Gastrocnemius medialis (tissue), 4 donors: ENCODE results near the gene XXYLT1.

Experiments
- POLR2A ChIP-seq, 2 donors: fragments of 450-650 bp; IDR thresholded peaks; one replicate each; pipeline ENCODE4 v1.6.1; 2017; ENCODE audit warnings: antibody characterized with exemption in 2 of 2, mild to moderate bottlenecking in 2 of 2, moderate library complexity in 2 of 2
- TF ChIP-seq, protein P1 (sequence below), 5 experiments: fragments of 450-650 bp in 3 of 5; fragments of 200-600 bp in 2 of 5; sonication (generic) in 2 of 5; IDR thresholded peaks in 4 of 5; conservative IDR thresholded peaks in 1 of 5; 1 replicate in 4 of 5; 2 replicates in 1 of 5; pipeline ENCODE4 v1.5.1; 2016 to 2019; ENCODE audit warnings: antibody characterized with exemption in 5 of 5, mild to moderate bottlenecking in 3 of 5, moderate library complexity in 3 of 5

DNA sequence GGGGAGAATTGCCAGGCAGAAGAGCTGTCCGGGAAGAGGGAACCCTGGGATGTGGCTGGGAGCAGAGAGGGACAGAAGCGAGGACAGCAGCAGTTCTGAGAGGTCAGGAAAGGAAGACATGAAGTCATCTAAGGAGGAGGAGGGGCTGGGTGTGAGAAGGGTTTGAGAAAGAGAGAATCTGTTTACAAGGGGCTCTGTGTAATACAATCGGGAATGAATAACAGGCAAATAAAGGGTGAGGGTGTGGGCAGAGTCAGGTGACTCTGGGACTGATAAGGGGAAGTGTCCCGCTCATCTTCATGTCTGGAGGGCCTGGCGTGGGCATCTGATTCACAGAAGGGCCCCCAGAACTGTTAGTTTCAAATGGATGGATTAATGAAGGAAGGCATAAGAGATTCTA is 191.3 kb downstream of the XXYLT1 start:
- TF ChIP-seq, protein P1, sequence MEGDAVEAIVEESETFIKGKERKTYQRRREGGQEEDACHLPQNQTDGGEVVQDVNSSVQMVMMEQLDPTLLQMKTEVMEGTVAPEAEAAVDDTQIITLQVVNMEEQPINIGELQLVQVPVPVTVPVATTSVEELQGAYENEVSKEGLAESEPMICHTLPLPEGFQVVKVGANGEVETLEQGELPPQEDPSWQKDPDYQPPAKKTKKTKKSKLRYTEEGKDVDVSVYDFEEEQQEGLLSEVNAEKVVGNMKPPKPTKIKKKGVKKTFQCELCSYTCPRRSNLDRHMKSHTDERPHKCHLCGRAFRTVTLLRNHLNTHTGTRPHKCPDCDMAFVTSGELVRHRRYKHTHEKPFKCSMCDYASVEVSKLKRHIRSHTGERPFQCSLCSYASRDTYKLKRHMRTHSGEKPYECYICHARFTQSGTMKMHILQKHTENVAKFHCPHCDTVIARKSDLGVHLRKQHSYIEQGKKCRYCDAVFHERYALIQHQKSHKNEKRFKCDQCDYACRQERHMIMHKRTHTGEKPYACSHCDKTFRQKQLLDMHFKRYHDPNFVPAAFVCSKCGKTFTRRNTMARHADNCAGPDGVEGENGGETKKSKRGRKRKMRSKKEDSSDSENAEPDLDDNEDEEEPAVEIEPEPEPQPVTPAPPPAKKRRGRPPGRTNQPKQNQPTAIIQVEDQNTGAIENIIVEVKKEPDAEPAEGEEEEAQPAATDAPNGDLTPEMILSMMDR (IDR thresholded peaks at IDR 0.05 in 4 of 5, conservative IDR thresholded peaks at IDR 0.05 in 1 of 5) = no peak
- no peak for TF ChIP-seq POLR2A (IDR thresholded peaks at IDR 0.05)
